Transverse colon (tissue), 4 donors: ENCODE measurements around the gene RCAN3.

ENCODE experiments used
- CTCF ChIP-seq, 5 experiments: fragments of 200-600 bp in 3 of 5; fragments of 450-650 bp in 2 of 5; sonication (generic) in 3 of 5; IDR thresholded peaks; 1 replicate in 2 of 5; 2 replicates in 3 of 5; pipeline ENCODE4 v1.5.1; 2016 to 2017; ENCODE audit warnings: antibody characterized with exemption in 5 of 5, inconsistent platforms in 3 of 5, mild to moderate bottlenecking in 2 of 5, moderate library complexity in 1 of 5
- EP300 ChIP-seq: sonication (generic); formaldehyde crosslinking; IDR thresholded peaks from one replicate; pipeline ENCODE4 v1.6.1; 2017; ENCODE audit warnings: antibody characterized with exemption, low read depth
- POLR2A ChIP-seq: fragments of 450-650 bp; IDR thresholded peaks from one replicate; pipeline ENCODE4 v1.6.1; 2016; ENCODE audit warnings: antibody characterized with exemption, mild to moderate bottlenecking, moderate library complexity
- POLR2AphosphoS5 ChIP-seq, 3 donors: sonication (generic); formaldehyde crosslinking; IDR thresholded peaks; one replicate each; pipeline ENCODE4 v1.6.1; 2016; ENCODE audit warnings: antibody characterized with exemption in 3 of 3

GRCh38 chr1:24555591-24556413 is 53.2 kb downstream of the RCAN3 start, which contains the start of gene NCMAP:
- TF ChIP-seq EP300, result no peak
- TF ChIP-seq CTCF (IDR thresholded peaks at IDR 0.05), result no peak
- no peak for TF ChIP-seq POLR2A
- no peak for TF ChIP-seq POLR2AphosphoS5 (IDR thresholded peaks at IDR 0.05)
